H7 (cell line): ENCODE results near the gene LRRC74B. TPM values are rescaled to one million over a fixed set of nuclear protein-coding genes. Genes with fewer than 3 reads are reported as not detected.
"Not testable (repeated sequence)": the region's sequence is repeated elsewhere in the genome, so short reads cannot be mapped to it uniquely, and the experiment has no call there.

Experiments
- DNase-seq: peaks from one replicate; pipeline ENCODE4 v3.0.0; 2012
- H3K27me3 ChIP-seq: 2 replicates; pipeline ENCODE4 v1.6.0; 2011; ENCODE audit warnings: mild to moderate bottlenecking, low read length; ENCODE audit not compliant: control insufficient read depth, insufficient read depth
- H3K36me3 ChIP-seq: replicated peaks from 2 replicates; pipeline ENCODE4 v1.5.1; 2011; ENCODE audit warnings: low read length; ENCODE audit not compliant: control insufficient read depth, insufficient read depth
- H3K4me3 ChIP-seq: 2 replicates; pipeline ENCODE4 v1.5.1; 2011; ENCODE audit warnings: low read depth, mild to moderate bottlenecking, control low read depth, low read length, moderate library complexity; ENCODE audit not compliant: insufficient read depth
- total RNA-seq: library from RNA; depleted of rRNA; stranded (reverse); fragments of >200 nt; shearing (Covaris generic); gene quantifications from 2 replicates; pipeline ENCODE4 v1.2.3, GENCODE V29; 2014

Gene LRRC74B
- total RNA-seq, 1 experiment from 2014 or later = not detected

DNA sequence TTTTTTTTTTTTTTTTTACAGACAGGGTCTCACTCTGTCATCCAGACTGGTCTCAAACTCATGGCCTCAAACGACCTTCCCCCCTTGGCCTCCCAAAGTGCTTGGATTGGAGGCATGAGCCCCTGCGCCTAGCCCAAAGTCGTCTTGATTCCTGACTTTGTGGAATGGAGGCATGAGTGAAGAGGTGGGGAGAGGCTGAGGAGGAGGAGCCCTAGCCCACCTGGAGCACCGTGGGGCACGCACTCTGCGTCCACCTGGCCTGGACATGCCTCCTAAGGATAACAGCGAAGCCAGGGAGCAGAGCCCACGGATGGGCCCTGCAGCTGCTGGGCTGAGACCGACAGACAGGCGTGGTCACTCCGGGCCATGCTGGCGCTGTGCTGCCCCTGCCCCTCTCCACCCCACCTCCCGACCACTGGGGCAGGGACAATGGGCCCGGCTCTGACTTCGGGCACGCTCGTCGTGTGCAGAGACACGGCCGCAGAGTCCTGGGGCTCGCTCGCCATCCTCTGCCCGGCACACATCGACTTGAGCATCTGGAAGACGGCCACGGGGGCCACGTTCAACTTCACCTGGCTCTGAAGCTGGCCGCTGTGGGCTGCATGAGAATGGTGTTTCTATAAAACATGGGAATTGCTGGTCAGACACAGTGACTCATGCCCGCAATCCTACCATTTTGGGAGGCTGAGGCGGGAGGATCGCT lies 34.8 kb downstream of the LRRC74B start:
- DNase-seq = peak; percentile 23
- Histone ChIP-seq H3K36me3 (no peaks in the 10 kb centered on the region), H3K27me3 (no peaks in the 10 kb centered on the region)

DNA sequence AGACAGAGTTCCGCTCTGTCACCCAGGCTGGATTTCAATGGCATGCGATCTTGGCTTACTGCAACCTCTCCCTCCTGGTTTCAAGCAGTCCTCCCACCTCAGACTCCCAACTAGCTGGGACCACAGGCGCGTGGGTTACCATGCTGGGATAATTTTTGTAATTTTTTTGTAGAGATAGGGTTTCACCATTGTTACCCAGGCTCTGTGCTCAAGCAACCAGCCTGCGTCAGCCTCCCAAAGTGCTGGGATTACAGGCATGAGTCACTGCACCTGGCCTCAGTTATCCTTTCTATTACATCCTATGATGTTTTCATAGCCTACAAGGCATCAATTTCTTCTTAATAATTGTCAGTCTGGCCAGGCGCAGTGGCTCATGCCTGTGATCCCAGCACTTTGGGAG lies 36.5 kb downstream of the LRRC74B start:
- Histone ChIP-seq H3K4me3 (no peak overlapping the region), H3K36me3 (no peaks in the 10 kb centered on the region), H3K27me3 (no peaks in the 10 kb centered on the region)
- no peak for DNase-seq

More for the DNA sequence above, 34.8 kb downstream of the LRRC74B start:
- no peak overlapping the region for H3K4me3 ChIP-seq

DNA sequence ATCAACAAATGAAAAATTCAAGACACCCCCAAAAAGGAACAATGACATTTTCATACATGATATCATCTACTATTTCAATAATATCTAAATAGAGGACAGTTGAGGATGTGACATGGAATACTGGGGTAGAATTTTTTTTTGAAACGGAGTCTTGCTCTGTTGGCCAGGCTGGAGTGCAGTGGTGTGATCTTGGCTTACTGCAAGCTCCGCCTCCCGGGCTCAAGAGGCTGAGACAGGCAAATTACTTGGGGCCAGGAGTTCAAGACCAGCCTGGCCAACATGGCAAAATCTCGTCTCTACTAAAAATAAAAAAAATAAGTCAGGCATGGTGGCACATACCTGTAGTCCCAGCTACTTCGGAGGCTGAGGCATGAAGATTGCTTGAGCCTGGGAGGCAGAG lies 41.4 kb downstream of the LRRC74B start:
- no peak for DNase-seq
- Histone ChIP-seq H3K36me3 (no peaks in the 10 kb centered on the region), H3K27me3 (no peaks in the 10 kb centered on the region), H3K4me3 (no peak overlapping the region)

DNA sequence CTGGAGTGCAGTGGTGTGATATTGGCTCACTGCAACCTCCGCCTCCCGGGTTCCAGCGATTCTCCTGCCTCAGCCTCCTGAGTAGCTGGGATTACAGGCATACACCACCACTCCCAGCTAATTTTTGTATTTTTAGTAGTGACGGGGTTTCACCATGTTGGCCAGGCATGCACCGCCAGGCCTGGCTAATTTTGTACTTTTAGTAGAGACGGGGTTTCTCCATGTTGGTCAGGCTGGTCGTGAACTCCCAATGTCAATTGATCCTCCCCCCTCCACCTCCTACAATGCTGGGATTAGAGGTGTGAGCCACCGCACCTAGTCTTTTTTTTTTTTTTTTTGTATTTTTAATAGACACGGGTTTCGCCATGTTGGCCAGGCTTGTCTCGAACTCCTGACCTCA lies 42.2 kb downstream of the LRRC74B start:
- H3K4me3 ChIP-seq, DNase-seq, H3K36me3 ChIP-seq, H3K27me3 ChIP-seq: not testable (repeated sequence)

DNA sequence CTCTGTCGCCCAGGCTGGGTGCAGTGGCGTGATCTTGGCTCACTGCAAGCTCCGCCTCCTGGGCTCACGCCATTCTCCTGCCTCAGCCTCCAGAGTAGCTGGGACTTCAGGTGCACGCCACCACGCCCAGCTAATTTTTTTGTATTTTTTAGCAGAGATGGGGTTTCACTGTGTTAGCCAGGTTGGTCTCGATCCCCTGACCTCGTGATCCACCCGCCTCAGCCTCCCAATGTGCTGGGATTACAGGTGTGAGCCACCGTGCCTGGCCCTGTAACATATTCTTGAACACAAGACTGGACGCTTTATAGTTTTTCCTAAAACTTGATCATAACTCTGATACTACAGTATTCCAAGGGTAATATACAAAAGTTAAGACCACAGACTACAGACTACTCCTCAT lies 45.5 kb downstream of the LRRC74B start:
- H3K36me3 ChIP-seq, DNase-seq, H3K4me3 ChIP-seq, H3K27me3 ChIP-seq: not testable (repeated sequence)

DNA sequence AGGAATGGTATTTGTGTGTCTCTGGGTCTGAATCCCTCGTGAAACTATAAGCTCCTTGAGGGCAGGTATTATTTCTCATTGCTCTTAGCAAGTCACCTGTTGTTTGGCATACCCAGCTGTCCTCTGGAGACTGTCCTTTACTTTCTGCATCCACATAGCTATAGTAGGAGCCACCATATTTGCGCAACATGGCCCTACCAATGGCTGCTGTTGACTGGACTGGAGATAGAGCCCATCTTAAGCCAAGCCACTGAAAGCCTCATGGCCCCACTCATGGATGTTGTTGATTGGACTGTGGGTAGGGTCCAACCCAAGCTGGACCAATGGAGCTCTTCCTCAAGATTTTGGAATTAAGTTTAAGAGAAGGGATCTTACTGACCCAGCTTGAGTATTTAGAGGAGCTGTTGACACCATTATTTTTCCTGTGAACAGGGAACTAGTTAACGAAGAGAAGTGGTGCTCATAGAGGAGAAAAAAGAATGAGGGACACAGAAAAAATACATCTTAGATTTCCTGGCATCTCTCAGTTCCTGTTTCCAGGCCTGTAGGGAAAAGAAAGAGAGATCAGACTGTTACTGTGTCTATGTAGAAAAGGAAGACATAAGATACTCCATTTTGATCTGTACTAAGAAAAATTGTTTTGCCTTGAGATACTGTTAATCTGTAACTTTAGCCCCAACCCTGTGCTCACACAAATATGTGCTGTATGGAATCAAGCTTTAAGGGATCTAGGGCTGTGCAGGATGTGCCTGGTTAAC lies 47.2 kb downstream of the LRRC74B start:
- H3K36me3 ChIP-seq = no peaks in the 10 kb centered on the region
- DNase-seq = no peak
- no peak overlapping the region for H3K4me3 ChIP-seq

DNA sequence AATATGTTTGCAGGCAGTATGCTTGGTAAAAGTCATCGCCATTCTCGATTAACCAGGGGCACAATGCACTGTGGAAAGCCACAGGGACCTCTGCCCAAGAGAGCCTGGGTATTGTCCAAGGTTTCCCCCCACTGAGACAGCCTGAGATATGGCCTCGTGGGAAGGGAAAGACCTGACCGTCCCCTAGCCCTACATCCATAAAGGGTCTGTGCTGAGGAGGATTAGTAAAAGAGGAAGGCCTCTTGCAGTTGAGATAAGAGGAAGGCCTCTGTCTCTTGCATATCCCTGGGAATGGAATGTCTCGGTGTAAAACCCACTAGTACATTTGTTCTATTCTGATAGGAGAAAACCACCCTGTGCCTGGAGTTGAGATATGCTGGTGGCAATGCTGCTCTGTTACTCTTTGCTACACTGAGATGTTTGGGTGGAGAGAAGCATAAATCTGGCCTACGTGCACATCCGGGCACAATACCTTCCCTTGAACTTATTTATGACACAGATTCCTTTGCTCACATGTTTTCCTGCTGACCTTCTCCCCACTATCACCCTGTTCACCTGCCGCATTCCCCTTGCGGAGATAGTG lies 47.9 kb downstream of the LRRC74B start:
- H3K36me3 ChIP-seq, H3K4me3 ChIP-seq, H3K27me3 ChIP-seq, DNase-seq: not testable (repeated sequence)

More for the DNA sequence above, 47.2 kb downstream of the LRRC74B start:
- no peaks in the 10 kb centered on the region for H3K27me3 ChIP-seq

DNA sequence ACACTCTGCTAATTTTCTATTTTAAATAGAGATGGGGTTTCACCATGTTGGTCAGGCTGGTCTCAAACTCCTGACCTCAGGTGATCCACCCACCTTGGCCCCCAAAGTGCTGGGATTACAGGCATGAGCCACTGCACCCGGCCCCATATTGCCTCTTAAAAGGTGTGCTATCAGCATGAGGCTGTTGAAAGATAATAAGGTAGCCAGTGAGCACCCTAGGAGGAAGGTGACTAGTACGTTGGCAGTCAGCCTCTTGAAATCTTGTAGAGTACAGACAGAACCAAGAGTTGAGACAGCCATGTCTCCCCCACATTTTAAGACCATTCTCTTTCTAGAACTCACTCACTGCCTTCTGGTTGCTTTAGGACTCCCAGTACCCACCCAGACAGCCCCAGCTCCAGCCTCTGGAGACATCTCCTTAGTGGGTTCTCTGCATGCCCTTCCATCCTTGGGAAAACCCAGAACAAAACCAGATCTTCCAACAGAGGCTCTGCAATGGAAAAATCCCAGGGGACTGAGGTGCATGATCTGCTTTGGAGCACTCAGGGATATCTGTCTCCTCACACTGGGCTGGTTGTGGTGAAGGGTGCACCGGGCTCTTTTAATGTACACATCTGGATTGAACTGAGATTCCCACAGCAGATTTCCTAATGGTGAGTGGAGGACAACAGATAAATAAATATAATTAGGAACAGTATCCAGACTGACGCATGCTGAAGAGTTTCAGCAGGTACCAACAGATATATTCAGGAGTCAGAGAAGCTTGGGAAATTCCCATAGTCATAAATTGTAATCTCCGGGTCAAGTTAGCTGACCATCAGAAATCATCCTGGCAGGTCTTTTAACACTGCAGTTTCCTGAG lies 49.4 kb downstream of the LRRC74B start:
- no peak for DNase-seq
- H3K27me3 ChIP-seq = no peaks in the 10 kb centered on the region
- H3K36me3 ChIP-seq = no peaks in the 10 kb centered on the region
- H3K4me3 ChIP-seq = no peak overlapping the region

DNA sequence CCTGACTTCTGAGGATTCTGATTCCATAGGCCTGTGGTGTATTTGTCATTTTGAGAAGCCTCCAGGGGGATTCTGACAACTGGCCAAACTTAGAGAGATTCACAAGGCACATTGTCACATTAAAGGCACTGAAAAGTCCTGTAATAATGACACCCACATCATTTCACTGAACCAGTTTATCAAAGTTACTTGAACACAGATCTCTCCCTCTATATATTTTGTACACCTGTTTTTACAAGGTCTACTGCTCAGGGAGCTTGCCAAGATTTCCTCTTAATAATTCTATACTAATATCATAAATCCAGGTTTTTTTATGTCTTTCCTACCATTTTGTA lies 50.0 kb downstream of the LRRC74B start:
- H3K4me3 ChIP-seq = no peak overlapping the region
- H3K36me3 ChIP-seq = no peaks in the 10 kb centered on the region
- DNase-seq = no peak
- H3K27me3 ChIP-seq = no peaks in the 10 kb centered on the region

DNA sequence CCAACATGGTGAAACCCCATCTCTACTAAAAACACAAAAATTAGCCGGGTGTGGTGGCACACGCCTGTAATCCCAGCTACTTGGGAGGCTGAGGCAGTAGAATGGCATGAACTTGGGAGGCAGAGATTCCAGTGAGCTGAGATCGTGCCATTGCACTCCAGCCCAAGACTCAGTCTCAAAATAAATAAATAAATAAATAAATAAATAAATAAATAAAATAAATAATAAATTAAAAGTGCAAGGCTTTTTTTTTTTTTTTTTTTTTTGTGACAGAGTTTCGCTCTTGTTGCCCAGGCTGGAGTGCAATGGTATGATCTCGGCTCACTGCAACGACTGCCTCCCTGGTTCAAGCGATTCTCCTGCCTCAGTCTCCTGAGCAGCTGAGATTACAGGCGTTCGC lies 51.1 kb downstream of the LRRC74B start:
- not testable (repeated sequence) for H3K4me3 ChIP-seq, DNase-seq, H3K27me3 ChIP-seq, H3K36me3 ChIP-seq

DNA sequence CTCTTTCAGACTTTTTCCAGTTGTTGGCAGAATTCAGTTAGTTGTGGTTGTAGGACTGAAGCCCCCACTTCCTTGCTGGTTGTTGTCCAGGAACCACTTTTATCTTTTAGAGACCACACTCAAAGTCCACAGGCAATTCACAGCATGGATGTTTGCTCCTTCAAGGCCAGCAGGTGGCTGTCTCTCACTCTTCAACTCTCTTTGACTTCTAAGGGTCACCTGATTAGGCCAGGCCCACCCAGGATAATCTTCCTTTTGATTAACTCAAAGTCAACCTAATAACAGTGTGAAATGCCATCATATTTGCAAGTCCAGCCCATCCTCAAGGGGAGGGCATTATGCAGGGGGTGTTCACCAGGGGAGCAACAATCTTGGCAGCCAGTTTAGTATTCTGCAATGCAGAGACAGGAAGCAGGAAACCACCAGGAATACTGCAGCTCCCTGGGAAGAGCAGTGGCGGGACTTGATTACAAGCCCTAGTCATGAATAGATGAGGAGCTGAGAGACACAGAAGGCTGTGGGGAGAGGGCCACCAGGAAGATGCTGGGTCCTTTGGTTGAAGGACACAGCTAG lies 52.4 kb downstream of the LRRC74B start:
- H3K4me3 ChIP-seq = no peak overlapping the region
- no peak for DNase-seq

DNA sequence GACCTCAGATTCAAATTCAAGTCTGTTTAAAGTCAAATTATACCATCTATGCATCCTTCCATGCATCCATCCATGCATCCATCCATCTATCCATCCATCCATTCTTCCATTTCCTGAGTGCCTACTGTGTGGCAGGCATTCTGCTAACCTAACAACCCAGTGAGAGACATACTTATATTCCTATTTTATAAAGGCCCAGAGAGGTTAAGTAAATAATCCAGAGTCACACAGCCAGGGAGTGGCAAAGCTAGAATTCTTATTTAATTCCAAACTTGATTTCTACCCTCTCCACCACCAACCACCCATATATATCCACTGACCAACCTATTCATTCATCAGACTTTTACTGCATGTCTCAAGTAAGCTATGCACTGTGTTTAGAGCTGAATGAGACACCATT lies 53.8 kb downstream of the LRRC74B start:
- Histone ChIP-seq H3K36me3 (no peaks in the 10 kb centered on the region), H3K27me3 (peaks cover 4% of the 10 kb centered on the region; the same call in 1 of the 2 replicates), H3K4me3 (no peak overlapping the region)
- DNase-seq = no peak

More for the DNA sequence above, 52.4 kb downstream of the LRRC74B start:
- no peaks in the 10 kb centered on the region for H3K36me3 ChIP-seq
- H3K27me3 ChIP-seq = peaks cover 4% of the 10 kb centered on the region; the same call in 1 of the 2 replicates

DNA sequence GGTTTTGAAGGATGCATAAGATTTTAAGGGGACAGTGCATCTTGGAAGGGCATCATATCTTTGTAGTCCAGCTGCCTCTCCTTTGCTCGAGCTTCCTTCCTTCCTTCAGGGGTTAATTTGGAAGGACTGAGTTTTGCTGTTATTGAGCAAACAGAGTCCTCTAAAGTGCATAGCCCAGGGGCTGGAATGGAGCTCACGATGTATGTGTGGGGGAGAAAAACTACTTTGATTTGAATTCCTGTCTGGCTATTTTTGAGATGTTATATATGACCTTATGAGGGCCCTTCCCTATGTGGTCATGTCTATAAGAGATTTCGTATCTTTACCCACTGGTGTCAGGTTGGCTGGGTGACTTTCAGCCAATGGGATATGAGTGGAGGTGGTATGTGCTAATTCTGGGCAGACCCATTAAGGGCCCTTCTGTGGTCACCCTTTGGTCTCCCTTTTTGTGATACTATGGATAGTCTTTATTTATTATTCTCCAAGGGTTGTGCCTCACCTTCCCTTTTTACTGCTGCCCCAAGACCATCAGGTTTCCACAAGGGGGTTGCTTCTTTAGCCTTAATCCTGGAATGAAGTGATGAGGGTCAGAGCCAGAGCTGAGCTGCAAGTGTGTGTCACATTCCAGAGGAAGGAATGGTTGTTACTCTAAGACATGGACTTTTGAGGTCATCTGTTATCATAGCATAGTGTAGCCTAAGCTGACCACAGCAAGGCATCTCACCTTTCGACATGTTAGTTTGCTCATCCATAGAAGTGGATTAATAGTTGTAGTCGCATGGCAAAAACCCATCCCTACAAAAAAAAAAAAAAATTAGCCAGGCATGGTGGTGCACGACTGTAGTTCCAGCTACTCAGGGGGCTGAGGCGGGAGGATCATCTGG lies 54.6 kb downstream of the LRRC74B start:
- no peaks in the 10 kb centered on the region for H3K36me3 ChIP-seq
- DNase-seq = no peak
- H3K27me3 ChIP-seq = peaks cover 4% of the 10 kb centered on the region; the same call in 1 of the 2 replicates
- no peak overlapping the region for H3K4me3 ChIP-seq
